Measurements from ENCODE around the gene TPST2. TPM values are rescaled to one million over a fixed set of nuclear protein-coding genes. Genes with fewer than 3 reads are reported as not detected.

TPST2 gene
- polyA plus RNA-seq, 3 donors, result 62.8 to 83.8 (median 69.5) TPM

DNA sequence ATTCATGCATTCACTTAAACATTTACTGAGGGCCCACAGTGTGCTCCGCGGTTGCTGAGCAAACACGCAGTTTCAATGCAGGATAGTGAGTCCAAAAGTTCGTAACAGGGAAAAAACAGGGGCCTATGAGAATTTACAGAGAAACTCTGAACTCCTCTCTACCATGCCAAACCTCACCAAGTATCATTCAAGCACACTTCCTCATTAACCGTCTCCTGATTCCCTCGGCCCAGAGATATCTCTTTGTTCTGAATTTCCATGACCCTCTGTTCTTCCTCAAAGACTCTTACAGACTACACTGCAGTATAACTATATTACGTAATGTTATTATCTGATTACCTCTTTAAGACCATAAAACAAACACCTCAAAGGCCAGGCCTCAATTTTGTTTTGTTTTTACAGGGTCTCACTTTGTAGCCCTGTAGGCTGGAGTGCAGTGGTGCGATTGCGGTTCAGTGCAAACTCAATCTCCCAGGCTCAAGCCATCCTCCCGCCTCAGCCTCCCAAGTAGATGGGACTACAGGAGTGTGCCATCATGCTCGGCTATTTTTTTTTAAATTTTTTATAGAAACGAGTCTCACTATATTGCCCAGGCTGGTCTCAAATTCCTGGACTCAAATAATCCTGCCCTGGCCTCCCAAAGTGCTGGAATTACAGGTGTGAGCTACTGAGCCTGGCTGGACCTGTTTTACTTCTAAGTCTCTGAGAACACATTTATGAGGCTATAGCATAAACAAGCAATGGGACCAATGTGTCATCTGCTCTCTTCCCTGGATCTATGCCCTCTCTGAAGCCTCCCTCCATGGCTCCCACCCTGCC is 109.9 kb downstream of the TPST2 start:
- H3K9me3 Mint-ChIP-seq, result no peaks in the 10 kb centered on the region
- H3K4me1 ChIP-seq (ENCODE audit: control insufficient read depth in 1 of 2, insufficient read depth in 2 of 2, low read length in 2 of 2), result peaks cover 80 to 90% of the 10 kb centered on the region in 2 donors
- TF ChIP-seq, protein P1, sequence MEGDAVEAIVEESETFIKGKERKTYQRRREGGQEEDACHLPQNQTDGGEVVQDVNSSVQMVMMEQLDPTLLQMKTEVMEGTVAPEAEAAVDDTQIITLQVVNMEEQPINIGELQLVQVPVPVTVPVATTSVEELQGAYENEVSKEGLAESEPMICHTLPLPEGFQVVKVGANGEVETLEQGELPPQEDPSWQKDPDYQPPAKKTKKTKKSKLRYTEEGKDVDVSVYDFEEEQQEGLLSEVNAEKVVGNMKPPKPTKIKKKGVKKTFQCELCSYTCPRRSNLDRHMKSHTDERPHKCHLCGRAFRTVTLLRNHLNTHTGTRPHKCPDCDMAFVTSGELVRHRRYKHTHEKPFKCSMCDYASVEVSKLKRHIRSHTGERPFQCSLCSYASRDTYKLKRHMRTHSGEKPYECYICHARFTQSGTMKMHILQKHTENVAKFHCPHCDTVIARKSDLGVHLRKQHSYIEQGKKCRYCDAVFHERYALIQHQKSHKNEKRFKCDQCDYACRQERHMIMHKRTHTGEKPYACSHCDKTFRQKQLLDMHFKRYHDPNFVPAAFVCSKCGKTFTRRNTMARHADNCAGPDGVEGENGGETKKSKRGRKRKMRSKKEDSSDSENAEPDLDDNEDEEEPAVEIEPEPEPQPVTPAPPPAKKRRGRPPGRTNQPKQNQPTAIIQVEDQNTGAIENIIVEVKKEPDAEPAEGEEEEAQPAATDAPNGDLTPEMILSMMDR (IDR thresholded peaks at IDR 0.05), result no peak
- peaks cover 19 to 24% of the 10 kb centered on the region in 2 donors for H3K36me3 Mint-ChIP-seq
- H2AFZ ChIP-seq (ENCODE audit: insufficient read depth, low read depth, low read length, poor library complexity, severe bottlenecking), result peak overlapping the region; percentile 67
- intact Hi-C loops (cut with micrococcal nuclease), result loop anchor here in 1 of 2 donors (5.0 kb wide), 2 partner anchors 48 to 112 kb away; partner anchors contain the start of gene TPST2
- peak overlapping the region; percentile 22 to 68 for H3K27ac ChIP-seq (ENCODE audit: low read depth in 1 of 2, low read length in 2 of 2)
- H4K20me1 ChIP-seq (ENCODE audit: insufficient read depth, low read length), result no peaks in the 10 kb centered on the region
- H3K4me3 Mint-ChIP-seq, result peak overlapping the region; percentile 58 to 89
- H3K27me3 Mint-ChIP-seq (ENCODE audit: low read depth in 3 of 3), result no peaks in the 10 kb centered on the region
- DNase-seq, result peak; percentile 25 to 52 (median 39)
- peaks cover 81% of the 10 kb centered on the region for H3K4me1 Mint-ChIP-seq
- H3K4me2 ChIP-seq (replicated peaks; ENCODE audit: extremely low read depth, low read length, poor library complexity, severe bottlenecking), result peak overlapping the region; percentile 73
- H3K27ac Mint-ChIP-seq, result peak overlapping the region; percentile 43 to 85 (median 72)
- H3K79me2 ChIP-seq (ENCODE audit: insufficient read depth, low read length), result peaks cover 56% of the 10 kb centered on the region
- no peaks in the 10 kb centered on the region for H3K27me3 ChIP-seq (ENCODE audit: control insufficient read depth in 2 of 2, insufficient read depth in 2 of 2, low read length in 2 of 2)
- H3K9ac ChIP-seq (ENCODE audit: insufficient read depth, low read length, poor library complexity, severe bottlenecking), result peak overlapping the region; percentile 34
- H3K4me3 ChIP-seq (replicated peaks in 1 of 3; ENCODE audit: low read depth in 2 of 3, low read length in 3 of 3), result peak overlapping the region; percentile 30 to 68 (median 40)
- no peaks in the 10 kb centered on the region for H3K36me3 ChIP-seq (replicated peaks in 1 of 2; ENCODE audit: control insufficient read depth in 1 of 2, insufficient read depth in 2 of 2, low read length in 2 of 2)
- H3K9me3 ChIP-seq (replicated peaks in 1 of 2; ENCODE audit: control insufficient read depth in 1 of 2, insufficient read depth in 1 of 2, low read length in 2 of 2), result no peaks in the 10 kb centered on the region
- 26% methylated on average over 7 of the region's 12 CpGs for WGBS (ENCODE audit: insufficient coverage)

DNA sequence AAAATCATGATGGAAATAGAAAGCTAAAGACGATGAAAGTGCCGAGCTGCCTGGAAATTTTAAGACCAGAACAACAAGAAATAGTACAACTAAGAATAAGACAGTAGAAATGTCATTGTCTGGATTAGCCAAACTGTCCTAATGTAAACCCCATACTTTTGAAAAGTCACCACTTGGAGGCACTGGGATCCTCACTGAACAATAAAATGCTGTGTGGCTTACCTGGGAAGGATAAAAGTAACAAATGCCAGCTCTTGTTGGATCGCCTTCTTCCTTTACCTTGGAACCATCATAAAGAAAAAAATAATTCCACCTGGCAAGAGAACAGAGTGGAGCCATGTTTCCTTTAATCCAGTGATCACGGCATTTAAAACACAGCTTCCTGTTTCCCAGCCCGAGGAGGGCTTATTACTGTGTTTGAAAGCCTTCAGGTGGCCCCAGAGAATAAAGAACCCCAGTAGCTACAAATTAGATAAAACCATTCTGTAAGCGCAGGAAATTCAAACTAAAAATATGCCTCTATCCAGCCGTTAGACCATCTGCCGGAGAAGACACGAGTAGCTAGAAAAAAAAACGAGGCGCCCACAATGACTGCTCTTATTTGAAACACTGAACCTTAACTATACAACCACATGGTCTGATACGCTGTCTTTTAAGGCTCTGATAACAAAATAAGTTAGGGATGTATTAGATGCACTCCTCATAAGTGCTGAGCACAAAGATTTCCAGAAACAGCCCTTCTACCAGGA is 110.7 kb downstream of the TPST2 start:
- H3K27me3 ChIP-seq (ENCODE audit: control insufficient read depth in 2 of 2, insufficient read depth in 2 of 2, low read length in 2 of 2), result no peaks in the 10 kb centered on the region
- H3K9ac ChIP-seq (ENCODE audit: insufficient read depth, low read length, poor library complexity, severe bottlenecking), result peak overlapping the region; percentile 34
- intact Hi-C loops (cut with micrococcal nuclease), result no loop called here
- H3K4me1 ChIP-seq (ENCODE audit: control insufficient read depth in 1 of 2, insufficient read depth in 2 of 2, low read length in 2 of 2), result peaks cover 81 to 90% of the 10 kb centered on the region in 2 donors
- Mint-ChIP-seq H3K27ac (peak overlapping the region; percentile 45 to 85 (median 76)), H3K4me3 (peak overlapping the region; percentile 58 to 89), H3K36me3 (peaks cover 26% of the 10 kb centered on the region in 2 donors), H3K9me3 (no peaks in the 10 kb centered on the region), H3K27me3 (ENCODE audit: low read depth in 3 of 3) (no peaks in the 10 kb centered on the region), H3K4me1 (peaks cover 84% of the 10 kb centered on the region)
- TF ChIP-seq, protein P1 (IDR thresholded peaks at IDR 0.05), result no peak
- DNase-seq, result peak in 1 of 3 donors; percentile 16
- peak overlapping the region; percentile 73 for H3K4me2 ChIP-seq (replicated peaks; ENCODE audit: extremely low read depth, low read length, poor library complexity, severe bottlenecking)
- peaks cover 48% of the 10 kb centered on the region for H3K79me2 ChIP-seq (ENCODE audit: insufficient read depth, low read length)
- H2AFZ ChIP-seq (ENCODE audit: insufficient read depth, low read depth, low read length, poor library complexity, severe bottlenecking), result peak overlapping the region; percentile 67
- H3K36me3 ChIP-seq (replicated peaks in 1 of 2; ENCODE audit: control insufficient read depth in 1 of 2, insufficient read depth in 2 of 2, low read length in 2 of 2), result peaks cover 0 to under 1% of the 10 kb centered on the region in 2 donors
- H4K20me1 ChIP-seq (ENCODE audit: insufficient read depth, low read length), result no peaks in the 10 kb centered on the region
- peak overlapping the region; percentile 19 to 68 for H3K27ac ChIP-seq (ENCODE audit: low read depth in 1 of 2, low read length in 2 of 2)
- H3K9me3 ChIP-seq (replicated peaks in 1 of 2; ENCODE audit: control insufficient read depth in 1 of 2, insufficient read depth in 1 of 2, low read length in 2 of 2), result no peaks in the 10 kb centered on the region
- WGBS (ENCODE audit: insufficient coverage), result 0% methylated on average over 6 of the region's 12 CpGs
- H3K4me3 ChIP-seq (replicated peaks in 1 of 3; ENCODE audit: low read depth in 2 of 3, low read length in 3 of 3), result peak overlapping the region; percentile 30 to 68 (median 40)

All from CD14-positive monocyte (primary cell).